SK-N-SH (cell line): ENCODE results near the gene MTA2. TPM values are rescaled to one million over a fixed set of nuclear protein-coding genes. Genes with fewer than 3 reads are reported as not detected.
A peak's percentile ranks its signal among the peaks of the same experiment; 100 is the strongest.
"Not testable (repeated sequence)": the region's sequence is repeated elsewhere in the genome, so short reads cannot be mapped to it uniquely, and the experiment has no call there.

ENCODE experiments used
- CTCF ChIA-PET: fragments of 300-600, 350-600 bp; formaldehyde crosslinking; extraction: SDS; loops from one replicate; lab custom pipeline; 2021; lab: Yijun Ruan, JAX
- POLR2A ChIA-PET: fragments of 350-600 bp; sonication (Branson Sonifier 250); formaldehyde crosslinking; extraction: SDS; loops from one replicate; lab custom pipeline; 2020; ENCODE audit warnings: antibody characterized with exemption, inconsistent platforms; lab: Yijun Ruan, JAX
- DNase-seq: peaks from one replicate; pipeline ENCODE4 v3.0.0; 2012
- H2AFZ ChIP-seq: fragments of 200-600 bp; sonication (generic); 2 replicates; pipeline ENCODE4 v1.8.1; 2016; ENCODE audit warnings: antibody characterized with exemption, mild to moderate bottlenecking, low read depth
- H3F3A ChIP-seq: fragments of 200-600 bp; sonication (generic); replicated peaks from 2 replicates; pipeline ENCODE3; 2016; ENCODE audit warnings: antibody characterized with exemption, mild to moderate bottlenecking; ENCODE audit not compliant: insufficient read depth
- H3K27ac ChIP-seq, 2 experiments: fragments of 200-500 bp in 1 of 2; fragments of 200-600 bp in 1 of 2; sonication (Bioruptor generic) in 1 of 2; sonication (generic), shearing (Covaris generic) in 1 of 2; 2 replicates each; pipeline versions ENCODE4 v1.5.1 to v1.6.1; 2014 to 2016; ENCODE audit warnings: low read depth in 2 of 2, inconsistent platforms in 1 of 2, low read length in 1 of 2, mild to moderate bottlenecking in 1 of 2, mixed read lengths in 1 of 2
- H3K27me3 ChIP-seq: fragments of 200-600 bp; sonication (generic), shearing (Covaris generic); 2 replicates; pipeline ENCODE4 v1.6.1; 2016; ENCODE audit warnings: mixed run types; ENCODE audit not compliant: insufficient read depth
- H3K36me3 ChIP-seq, 2 experiments: fragments of 200-500 bp in 1 of 2; fragments of 200-600 bp in 1 of 2; sonication (Bioruptor generic) in 1 of 2; sonication (generic) in 1 of 2; replicated peaks in 1 of 2; 2 replicates each; pipeline versions ENCODE3 to v1.5.1; 2014 to 2016; ENCODE audit warnings: low read length in 1 of 2, mild to moderate bottlenecking in 1 of 2; ENCODE audit not compliant: insufficient read depth in 2 of 2, control insufficient read depth in 1 of 2
- H3K4me1 ChIP-seq, 2 experiments: fragments of 200-500 bp in 1 of 2; fragments of 200-600 bp in 1 of 2; sonication (Bioruptor generic) in 1 of 2; sonication (generic), shearing (Covaris generic) in 1 of 2; 2 replicates each; pipeline versions ENCODE4 v1.5.1 to v1.6.1; 2014 to 2016; ENCODE audit warnings: low read depth in 1 of 2, low read length in 1 of 2, mixed run types in 1 of 2; ENCODE audit not compliant: insufficient read depth in 2 of 2, control insufficient read depth in 1 of 2
- H3K4me2 ChIP-seq: fragments of 200-600 bp; sonication (generic), shearing (Covaris generic); 2 replicates; pipeline ENCODE4 v1.6.1; 2017; ENCODE audit warnings: mixed run types
- H3K4me3 ChIP-seq, 2 experiments: fragments of 200-500 bp in 1 of 2; fragments of 200-600 bp in 1 of 2; sonication (Bioruptor generic) in 1 of 2; sonication (generic), shearing (Covaris generic) in 1 of 2; 2 replicates each; pipeline versions ENCODE4 v1.5.1 to v1.8.1; 2014 to 2016; ENCODE audit warnings: low read depth in 2 of 2, inconsistent platforms in 1 of 2, low read length in 1 of 2, mild to moderate bottlenecking in 1 of 2, mixed read lengths in 1 of 2, moderate library complexity in 1 of 2
- H3K79me2 ChIP-seq: fragments of 200-600 bp; sonication (generic); 2 replicates; pipeline ENCODE4 v1.8.1; 2017; ENCODE audit warnings: mild to moderate bottlenecking; ENCODE audit not compliant: insufficient read depth
- H3K9ac ChIP-seq: fragments of 200-600 bp; sonication (generic); 2 replicates; pipeline ENCODE4 v1.6.1; 2017; ENCODE audit warnings: mixed run types
- H3K9me2 ChIP-seq: fragments of 200-600 bp; sonication (generic); 2 replicates; pipeline ENCODE4 v1.6.1; 2017; ENCODE audit warnings: mixed run types
- H3K9me3 ChIP-seq: fragments of 200-600 bp; sonication (generic); 2 replicates; pipeline ENCODE4 v1.6.1; 2017; ENCODE audit warnings: mixed run types, mild to moderate bottlenecking, moderate library complexity
- H4K20me1 ChIP-seq: fragments of 200-600 bp; sonication (generic); 2 replicates; pipeline ENCODE4 v1.6.1; 2017; ENCODE audit warnings: mild to moderate bottlenecking, mixed run types; ENCODE audit not compliant: insufficient read depth
- GABPA ChIP-seq: IDR thresholded peaks from 2 replicates; pipeline ENCODE4 v1.4.0; 2012; ENCODE audit warnings: low read depth, mild to moderate bottlenecking
- IRF3 ChIP-seq: fragments of 150-350 bp; IDR thresholded peaks from 2 replicates; pipeline ENCODE4 v1.6.1; 2016; ENCODE audit warnings: mild to moderate bottlenecking, low read depth, low read length
- JUND ChIP-seq: IDR thresholded peaks from 2 replicates; pipeline ENCODE4 v1.4.0; 2012
- MXI1 ChIP-seq: IDR thresholded peaks from 2 replicates; pipeline ENCODE4 v1.6.1; 2012; ENCODE audit warnings: mild to moderate bottlenecking, low read depth, low read length, improper control_type of control experiment
- POLR2AphosphoS5 ChIP-seq: IDR thresholded peaks from 2 replicates; pipeline ENCODE4 v1.6.1; 2012; ENCODE audit warnings: low read depth, low read length
- REST ChIP-seq: IDR thresholded peaks from 2 replicates; pipeline ENCODE4 v1.6.1; 2012; ENCODE audit warnings: mild to moderate bottlenecking, low read depth, low read length, moderate library complexity
- SIN3A ChIP-seq: IDR thresholded peaks from 2 replicates; pipeline ENCODE4 v1.6.1; 2012; ENCODE audit warnings: low read depth, mild to moderate bottlenecking, low read length, moderate library complexity, borderline replicate concordance
- USF2 ChIP-seq: fragments of 150-350 bp; IDR thresholded peaks from 2 replicates; pipeline ENCODE4 v1.6.1; 2017; ENCODE audit warnings: antibody characterized with exemption, low read length, low read depth, borderline replicate concordance
- ZBTB33 ChIP-seq: IDR thresholded peaks from 2 replicates; pipeline ENCODE4 v1.4.0; 2012; ENCODE audit warnings: low read depth, borderline replicate concordance
- WGBS: methylation state at CpG from one replicate; pipeline ENCODE4 v1.1.6; 2017; ENCODE audit warnings: low lambda C conversion rate; 5-methylcytosine and 5-hydroxymethylcytosine counted together
- polyA plus RNA-seq, 3 experiments: library from polyadenylated mRNA; depleted of rRNA; stranded (reverse); fragments of >200 nt; gene quantifications; 2 replicates each; pipeline ENCODE4 v1.2.3, GENCODE V29; 2012

The MTA2 gene
- polyA plus RNA-seq, 1 of the 3 experiments (the other 2 are of a cell fraction), result 18.4 TPM

GRCh38 chr11:62621567-62622470, 20.2 kb upstream of the MTA2 start, which contains the start of gene B3GAT3 (continued):
- TF ChIP-seq REST, result no peak
- peak; percentile 76 for TF ChIP-seq ZBTB33
- no peak for TF ChIP-seq IRF3
- TF ChIP-seq GABPA, result peak; percentile 97
- 0 out of 2 replicates have a peak, but pooled peaks have one; percentile 12 for TF ChIP-seq JUND
- peak; percentile 84 for TF ChIP-seq POLR2AphosphoS5

- peak overlapping the region; percentile 43; the same call in 1 of the 2 replicates for H2AFZ ChIP-seq
- ChIA-PET CTCF (interaction anchor here (0.8 to 2.5 kb wide), 12 partner anchors 8 to 226 kb away, joined by 3 to 16 read pairs (median 4); partner anchors contain the start of genes ROM1, TMEM179B and TUT1), POLR2A (interaction anchor here (0.6 to 3.3 kb wide), 15 partner anchors 8 to 220 kb away, joined by 3 to 37 read pairs (median 7); partner anchors contain the start of genes C11orf98, CSKMT, EEF1G and EML3)
- no peaks in the 10 kb centered on the region for H3K9me2 ChIP-seq
- H3K4me3 ChIP-seq, result peak overlapping the region; percentile 77 to 92
- no peaks in the 10 kb centered on the region for H3K27me3 ChIP-seq
- 19% methylated on average over 8 of the region's 8 CpGs for WGBS
- H3K4me1 ChIP-seq, result peaks cover 7 to 15% of the 10 kb centered on the region in 2 experiments; a peak in 3 of 4 replicates
- H3K79me2 ChIP-seq, result peaks cover 30% of the 10 kb centered on the region
- H3F3A ChIP-seq, result peaks cover 35% of the 10 kb centered on the region
- H3K9me3 ChIP-seq, result no peaks in the 10 kb centered on the region
- peak overlapping the region; percentile 94 for H3K4me2 ChIP-seq
- TF ChIP-seq GABPA (no peak), MXI1 (no peak), SIN3A (no peak), USF2 (no peak)
- no peaks in the 10 kb centered on the region for H4K20me1 ChIP-seq
- DNase-seq, result no peak
- H3K36me3 ChIP-seq, result peaks cover 9 to 19% of the 10 kb centered on the region in 2 experiments
- peak overlapping the region; percentile 78 to 86 for H3K27ac ChIP-seq
- H3K9ac ChIP-seq, result peak overlapping the region; percentile 87
Measured at GRCh38 chr11:62621027-62621566, 19.4 kb upstream of the MTA2 start.

GRCh38 chr11:62616957-62617356, 15.3 kb upstream of the MTA2 start:
- H3K4me2 ChIP-seq, CTCF ChIA-PET, H3K9ac ChIP-seq, H3K4me3 ChIP-seq, H3K9me2 ChIP-seq, H3K27me3 ChIP-seq, H3K27ac ChIP-seq, H2AFZ ChIP-seq, DNase-seq, H3K9me3 ChIP-seq, H4K20me1 ChIP-seq, H3K36me3 ChIP-seq: not testable (repeated sequence)
- Histone ChIP-seq H3K4me1 (peaks cover 15 to 20% of the 10 kb centered on the region in 2 experiments; a peak in 3 of 4 replicates), H3F3A (peaks cover 32% of the 10 kb centered on the region), H3K79me2 (peaks cover 30% of the 10 kb centered on the region)
- WGBS, result 100% methylated on average over 4 of the region's 14 CpGs
- POLR2A ChIA-PET, result interaction anchor here (1.0 kb wide), 1 partner anchor 49 kb away, joined by 3 read pairs; the partner anchor contains the start of gene CSKMT
